ENCODE measurements around the gene SRL. TPM values are rescaled to one million over a fixed set of nuclear protein-coding genes. Genes with fewer than 3 reads are reported as not detected.

SRL gene
- total RNA-seq, 4 donors from 2014 or later = 184 to 519 (median 364) TPM

- TF ChIP-seq, protein P1, sequence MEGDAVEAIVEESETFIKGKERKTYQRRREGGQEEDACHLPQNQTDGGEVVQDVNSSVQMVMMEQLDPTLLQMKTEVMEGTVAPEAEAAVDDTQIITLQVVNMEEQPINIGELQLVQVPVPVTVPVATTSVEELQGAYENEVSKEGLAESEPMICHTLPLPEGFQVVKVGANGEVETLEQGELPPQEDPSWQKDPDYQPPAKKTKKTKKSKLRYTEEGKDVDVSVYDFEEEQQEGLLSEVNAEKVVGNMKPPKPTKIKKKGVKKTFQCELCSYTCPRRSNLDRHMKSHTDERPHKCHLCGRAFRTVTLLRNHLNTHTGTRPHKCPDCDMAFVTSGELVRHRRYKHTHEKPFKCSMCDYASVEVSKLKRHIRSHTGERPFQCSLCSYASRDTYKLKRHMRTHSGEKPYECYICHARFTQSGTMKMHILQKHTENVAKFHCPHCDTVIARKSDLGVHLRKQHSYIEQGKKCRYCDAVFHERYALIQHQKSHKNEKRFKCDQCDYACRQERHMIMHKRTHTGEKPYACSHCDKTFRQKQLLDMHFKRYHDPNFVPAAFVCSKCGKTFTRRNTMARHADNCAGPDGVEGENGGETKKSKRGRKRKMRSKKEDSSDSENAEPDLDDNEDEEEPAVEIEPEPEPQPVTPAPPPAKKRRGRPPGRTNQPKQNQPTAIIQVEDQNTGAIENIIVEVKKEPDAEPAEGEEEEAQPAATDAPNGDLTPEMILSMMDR (IDR thresholded peaks at IDR 0.05 in 4 of 5, conservative IDR thresholded peaks at IDR 0.05 in 1 of 5) = no peak
- no peak for TF ChIP-seq POLR2A (IDR thresholded peaks at IDR 0.05)
- no peaks in the 10 kb centered on the region for H3K27me3 ChIP-seq
- H3K36me3 ChIP-seq = no peaks in the 10 kb centered on the region
- intact Hi-C loops (cut with DNase I; ENCODE audit: low total_unique reads) = loop anchor here (5.0 kb wide), 1 partner anchor 198 kb away; no protein-coding TSS in a partner anchor
- DNase-seq (no peak), ATAC-seq (no peak)
- no peak overlapping the region for H3K4me3 ChIP-seq
- peaks cover 4 to 11% of the 10 kb centered on the region in 2 donors for H3K4me1 ChIP-seq
- in situ Hi-C loops (cut with MboI; ENCODE audit: low sequenced_read_pairs in 4 of 4) = loop anchor here in 1 of 4 donors (25.0 kb wide), 1 partner anchor 157 kb away; no protein-coding TSS in a partner anchor
- H3K27ac ChIP-seq = no peak overlapping the region
- no peaks in the 10 kb centered on the region for H3K9me3 ChIP-seq
Measured at GRCh38 chr16:4180511-4180910, 61.4 kb downstream of the SRL start.

DNA sequence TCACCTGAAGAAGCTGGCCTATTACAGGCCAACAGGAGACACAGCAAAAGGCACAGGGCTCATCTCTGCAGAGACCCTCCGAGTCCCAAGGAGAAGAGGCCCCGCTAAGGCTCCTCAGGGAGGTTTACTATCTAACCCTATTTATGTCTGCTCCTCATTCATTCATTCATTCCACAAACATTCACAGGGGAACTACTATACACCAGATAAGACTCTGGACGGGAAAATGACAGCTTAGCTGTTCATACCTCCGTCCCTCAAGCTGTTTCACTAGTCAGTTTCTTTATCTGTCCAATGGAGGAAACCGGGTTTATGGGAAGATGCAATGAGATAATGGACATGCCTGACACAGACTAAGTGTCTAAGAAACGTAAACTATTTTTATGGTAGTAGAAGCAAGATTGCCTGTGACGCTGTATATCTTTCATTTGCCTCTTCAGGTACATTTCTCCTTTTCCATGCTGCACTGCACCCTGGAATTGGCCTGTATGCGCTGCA is 62.1 kb downstream of the SRL start:
- H3K4me3 ChIP-seq = no peak overlapping the region
- DNase-seq (no peak), ATAC-seq (no peak)
- H3K27ac ChIP-seq = no peak overlapping the region
- H3K9me3 ChIP-seq = no peaks in the 10 kb centered on the region
- H3K36me3 ChIP-seq = no peaks in the 10 kb centered on the region
- intact Hi-C loops (cut with DNase I; ENCODE audit: low total_unique reads) = loop anchor here (5.0 kb wide), 1 partner anchor 198 kb away; no protein-coding TSS in a partner anchor
- H3K27me3 ChIP-seq = no peaks in the 10 kb centered on the region
- TF ChIP-seq POLR2A (IDR thresholded peaks at IDR 0.05) = no peak
- TF ChIP-seq, protein P1 (IDR thresholded peaks at IDR 0.05 in 4 of 5, conservative IDR thresholded peaks at IDR 0.05 in 1 of 5) = no peak
- in situ Hi-C loops (cut with MboI; ENCODE audit: low sequenced_read_pairs in 4 of 4) = loop anchor here in 1 of 4 donors (25.0 kb wide), 1 partner anchor 157 kb away; no protein-coding TSS in a partner anchor
- peaks cover 4 to 8% of the 10 kb centered on the region in 2 donors for H3K4me1 ChIP-seq

GRCh38 chr16:4179020-4179419 is 62.9 kb downstream of the SRL start:
- in situ Hi-C loops (cut with MboI; ENCODE audit: low sequenced_read_pairs in 4 of 4) = loop anchor here in 1 of 4 donors (25.0 kb wide), 1 partner anchor 158 kb away; no protein-coding TSS in a partner anchor
- DNase-seq = peak in 1 of 2 donors; percentile 50
- H3K27me3 ChIP-seq = no peaks in the 10 kb centered on the region
- TF ChIP-seq, protein P1 (IDR thresholded peaks at IDR 0.05 in 4 of 5, conservative IDR thresholded peaks at IDR 0.05 in 1 of 5) = no peak
- no peak for TF ChIP-seq POLR2A (IDR thresholded peaks at IDR 0.05)
- peaks cover 0 to under 1% of the 10 kb centered on the region in 2 donors for H3K4me1 ChIP-seq
- no peak overlapping the region for H3K27ac ChIP-seq
- H3K9me3 ChIP-seq = no peaks in the 10 kb centered on the region
- intact Hi-C loops (cut with DNase I; ENCODE audit: low total_unique reads) = no loop called here
- no peak overlapping the region for H3K4me3 ChIP-seq
- no peaks in the 10 kb centered on the region for H3K36me3 ChIP-seq
- ATAC-seq = no peak

GRCh38 chr16:4178468-4179010 is 63.3 kb downstream of the SRL start:
- intact Hi-C loops (cut with DNase I; ENCODE audit: low total_unique reads) (no loop called here), in situ Hi-C loops (cut with MboI; ENCODE audit: low sequenced_read_pairs in 4 of 4) (loop anchor here in 1 of 4 donors (25.0 kb wide), 1 partner anchor 159 kb away; no protein-coding TSS in a partner anchor)
- no peaks in the 10 kb centered on the region for H3K27me3 ChIP-seq
- no peaks in the 10 kb centered on the region for H3K36me3 ChIP-seq
- no peaks in the 10 kb centered on the region for H3K4me1 ChIP-seq
- no peak for ATAC-seq
- H3K27ac ChIP-seq = no peak overlapping the region
- no peak for DNase-seq
- no peak for TF ChIP-seq POLR2A (IDR thresholded peaks at IDR 0.05)
- TF ChIP-seq, protein P1 (IDR thresholded peaks at IDR 0.05 in 4 of 5, conservative IDR thresholded peaks at IDR 0.05 in 1 of 5) = no peak
- H3K4me3 ChIP-seq = no peak overlapping the region
- no peaks in the 10 kb centered on the region for H3K9me3 ChIP-seq
